ENCODE data around the gene LRRC71. TPM values are rescaled to one million over a fixed set of nuclear protein-coding genes. Genes with fewer than 3 reads are reported as not detected.

The LRRC71 gene
- 0.11 and 0.40 TPM in 2 replicates for total RNA-seq

DNA sequence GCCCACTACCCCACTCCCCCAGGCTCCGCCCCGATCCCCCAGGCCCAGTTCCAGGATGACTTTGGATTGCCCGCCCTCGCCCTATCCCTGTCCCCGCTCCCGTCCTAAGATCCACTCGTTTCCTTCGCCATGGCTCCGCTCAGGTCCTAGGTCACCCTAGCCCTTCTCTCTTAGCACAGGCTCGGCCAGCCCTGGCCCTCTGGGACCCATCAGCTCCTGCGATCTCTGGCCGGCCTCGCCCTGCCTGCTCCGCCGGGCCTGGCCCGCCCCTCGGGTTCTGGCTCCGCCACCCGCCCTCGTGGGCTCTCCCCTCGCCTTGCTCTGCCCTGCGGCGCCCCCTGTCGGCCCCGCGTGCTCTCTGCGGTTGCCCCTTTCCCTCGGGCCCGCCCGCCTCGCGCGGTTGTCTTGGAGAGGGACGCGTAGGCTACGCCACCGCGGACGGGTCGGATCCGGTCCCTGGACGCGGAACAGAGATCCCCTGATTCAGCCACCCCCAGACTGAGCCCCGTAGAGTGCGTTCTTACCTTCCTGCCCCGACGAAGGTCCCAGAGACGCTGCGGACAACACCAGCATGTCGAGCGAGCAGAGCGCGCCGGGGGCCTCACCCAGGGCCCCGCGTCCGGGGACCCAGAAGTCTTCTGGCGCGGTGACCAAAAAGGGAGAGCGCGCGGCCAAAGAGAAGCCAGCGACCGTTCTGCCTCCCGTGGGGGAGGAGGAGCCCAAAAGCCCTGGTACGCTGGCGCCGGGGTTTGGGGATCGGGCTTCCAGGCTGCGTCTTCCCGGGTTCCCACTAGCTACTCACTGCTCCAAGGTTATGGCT, at the start of gene LRRC71:
Gene LRRC71, plus strand, starts transcription at position 400 of the 820 bp plus-strand sequence. Its CDS starts 172 bp downstream, at position 572.
- no peak for DNase-seq (ENCODE audit: low read depth, low spot score)

DNA sequence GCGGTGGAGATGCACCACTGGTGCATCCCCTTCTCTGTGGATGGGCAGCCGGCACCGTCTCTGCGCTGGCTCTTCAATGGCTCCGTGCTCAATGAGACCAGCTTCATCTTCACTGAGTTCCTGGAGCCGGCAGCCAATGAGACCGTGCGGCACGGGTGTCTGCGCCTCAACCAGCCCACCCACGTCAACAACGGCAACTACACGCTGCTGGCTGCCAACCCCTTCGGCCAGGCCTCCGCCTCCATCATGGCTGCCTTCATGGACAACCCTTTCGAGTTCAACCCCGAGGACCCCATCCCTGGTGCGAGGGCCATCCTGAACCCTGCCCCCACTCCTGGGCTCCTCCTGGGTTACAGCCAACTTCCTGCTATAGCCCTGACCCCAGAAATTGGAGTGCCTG, 46.8 kb upstream of the LRRC71 start:
- DNase-seq (ENCODE audit: low read depth, low spot score) = no peak

DNA sequence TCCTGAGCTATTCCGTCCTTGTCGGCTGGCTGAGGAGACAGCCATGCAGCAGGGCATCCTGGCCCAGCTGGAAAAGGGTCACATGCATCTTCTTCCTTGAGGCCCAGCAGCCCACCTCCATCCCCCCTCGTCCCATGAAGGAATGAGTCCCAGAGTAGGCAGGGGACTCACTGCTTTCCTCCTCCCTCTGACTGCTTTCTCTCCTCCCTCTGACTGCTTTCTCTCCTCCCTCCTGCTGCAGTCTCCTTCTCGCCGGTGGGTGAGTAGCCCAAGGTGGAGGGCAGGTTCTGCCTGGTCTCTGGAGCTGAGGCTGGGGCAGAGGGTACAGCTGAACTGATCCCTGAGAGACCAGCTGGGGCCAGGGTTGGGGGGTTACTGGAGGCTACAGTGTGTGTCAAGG, 46.3 kb upstream of the LRRC71 start:
- DNase-seq (ENCODE audit: low read depth, low spot score) = no peak

DNA sequence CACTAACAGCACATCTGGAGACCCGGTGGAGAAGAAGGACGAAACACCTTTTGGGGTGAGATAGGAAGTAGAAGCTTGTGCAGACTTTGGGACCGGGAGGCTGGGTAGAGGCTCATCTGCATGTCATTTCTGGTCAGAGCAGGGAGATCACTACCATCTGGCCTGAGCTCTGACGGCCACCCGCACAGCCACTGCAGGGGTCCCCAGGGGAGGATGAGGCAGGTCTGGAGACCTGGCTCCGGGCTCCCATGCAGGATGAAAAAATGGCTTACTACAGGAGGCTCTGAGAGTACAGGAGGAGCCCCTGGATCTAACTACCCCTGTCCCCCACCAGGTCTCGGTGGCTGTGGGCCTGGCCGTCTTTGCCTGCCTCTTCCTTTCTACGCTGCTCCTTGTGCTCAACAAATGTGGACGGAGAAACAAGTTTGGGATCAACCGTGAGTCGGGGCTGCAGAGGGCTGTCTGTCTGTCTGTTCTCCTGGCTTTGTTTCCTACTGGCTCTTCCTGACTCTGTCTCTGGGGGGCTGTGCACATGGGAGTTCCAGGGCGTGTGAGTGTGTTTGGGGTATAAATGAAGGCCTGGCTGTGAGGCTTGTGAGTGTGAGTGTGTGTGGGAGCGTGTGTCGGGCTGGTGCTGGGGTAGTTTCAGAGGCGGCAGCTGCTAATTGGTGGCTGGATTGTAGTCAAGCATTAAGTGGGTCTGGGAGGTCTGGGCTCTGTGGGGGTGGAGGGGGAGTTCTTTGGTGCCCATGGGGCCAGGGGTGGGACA, 45.7 kb upstream of the LRRC71 start:
- DNase-seq (ENCODE audit: low read depth, low spot score) = no peak

DNA sequence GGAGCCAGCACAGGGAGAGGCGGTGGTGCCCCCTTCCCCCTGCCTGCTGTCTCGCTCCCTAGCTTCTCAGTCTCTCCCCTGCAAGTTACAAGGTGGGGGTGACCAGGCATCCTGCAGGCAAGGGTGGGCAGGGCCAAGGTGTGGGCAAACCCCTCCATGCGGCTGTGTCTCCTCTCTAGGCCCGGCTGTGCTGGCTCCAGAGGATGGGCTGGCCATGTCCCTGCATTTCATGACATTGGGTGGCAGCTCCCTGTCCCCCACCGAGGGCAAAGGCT, 45.2 kb upstream of the LRRC71 start:
- no peak for DNase-seq (ENCODE audit: low read depth, low spot score)

DNA sequence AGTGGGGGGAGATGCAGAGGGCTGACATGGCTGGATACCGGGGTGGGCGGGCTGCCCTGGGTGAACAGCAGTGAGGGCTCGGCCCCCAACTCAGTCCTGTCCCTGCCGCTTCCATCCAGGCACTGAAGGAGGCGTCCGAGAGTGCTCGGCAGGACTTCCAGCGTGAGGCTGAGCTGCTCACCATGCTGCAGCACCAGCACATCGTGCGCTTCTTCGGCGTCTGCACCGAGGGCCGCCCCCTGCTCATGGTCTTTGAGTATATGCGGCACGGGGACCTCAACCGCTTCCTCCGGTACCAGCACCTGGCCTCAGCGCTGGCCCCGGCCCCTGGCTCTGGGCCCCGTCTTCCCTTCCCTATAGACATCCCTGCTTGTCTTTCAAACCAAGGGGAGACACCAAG, 44.2 kb upstream of the LRRC71 start:
- no peak for DNase-seq (ENCODE audit: low read depth, low spot score)

DNA sequence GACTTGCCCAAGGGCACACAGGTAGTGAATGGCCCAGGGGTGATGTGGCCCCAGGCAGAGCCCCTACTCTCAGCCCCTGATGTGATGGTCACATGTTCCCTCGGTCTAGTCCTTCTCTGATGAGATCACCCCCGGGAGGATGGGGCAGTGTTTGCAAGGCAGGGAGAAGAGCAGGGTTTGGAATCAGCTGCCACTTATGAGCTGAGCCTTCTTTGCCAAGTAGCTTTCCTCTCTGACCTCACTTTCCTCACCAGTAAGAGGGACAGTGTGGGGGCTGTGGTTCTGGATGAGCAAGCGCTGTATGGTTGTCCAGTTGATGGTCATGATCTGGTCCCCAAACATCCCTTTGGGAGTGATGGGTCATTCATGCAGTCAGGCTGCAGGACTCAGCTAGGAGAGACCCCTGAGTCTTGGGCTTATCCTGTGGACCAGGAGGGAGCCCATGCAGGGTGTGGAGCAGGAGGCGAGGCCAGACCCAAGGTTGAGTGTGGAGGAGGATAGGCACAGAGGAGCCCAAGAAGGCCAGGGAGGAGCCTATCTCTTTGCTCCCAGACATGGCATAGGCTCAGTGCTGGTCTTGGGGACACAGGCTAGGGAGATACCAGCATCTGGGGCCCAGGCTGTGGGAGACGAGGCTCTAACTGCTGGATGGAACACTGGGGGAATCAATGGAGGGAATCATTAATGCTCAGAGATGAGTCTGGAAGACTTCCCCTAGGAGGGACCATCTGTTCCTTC, 42.8 kb upstream of the LRRC71 start:
- DNase-seq (ENCODE audit: low read depth, low spot score) = no peak

DNA sequence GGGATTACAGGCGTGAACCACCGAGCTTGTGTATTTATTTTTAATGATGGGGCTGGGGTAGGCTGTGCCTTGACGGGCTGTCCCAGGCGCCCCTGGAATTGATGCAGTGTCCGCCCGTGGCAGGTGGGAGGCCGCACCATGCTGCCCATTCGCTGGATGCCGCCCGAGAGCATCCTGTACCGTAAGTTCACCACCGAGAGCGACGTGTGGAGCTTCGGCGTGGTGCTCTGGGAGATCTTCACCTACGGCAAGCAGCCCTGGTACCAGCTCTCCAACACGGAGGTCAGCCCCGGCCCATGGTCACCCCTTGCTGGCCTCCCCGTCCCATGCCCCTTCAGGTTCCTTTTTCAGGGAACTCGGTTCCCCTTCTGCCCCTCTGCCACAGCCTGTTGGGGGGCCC, 40.6 kb upstream of the LRRC71 start:
- no peak for DNase-seq (ENCODE audit: low read depth, low spot score)

DNA sequence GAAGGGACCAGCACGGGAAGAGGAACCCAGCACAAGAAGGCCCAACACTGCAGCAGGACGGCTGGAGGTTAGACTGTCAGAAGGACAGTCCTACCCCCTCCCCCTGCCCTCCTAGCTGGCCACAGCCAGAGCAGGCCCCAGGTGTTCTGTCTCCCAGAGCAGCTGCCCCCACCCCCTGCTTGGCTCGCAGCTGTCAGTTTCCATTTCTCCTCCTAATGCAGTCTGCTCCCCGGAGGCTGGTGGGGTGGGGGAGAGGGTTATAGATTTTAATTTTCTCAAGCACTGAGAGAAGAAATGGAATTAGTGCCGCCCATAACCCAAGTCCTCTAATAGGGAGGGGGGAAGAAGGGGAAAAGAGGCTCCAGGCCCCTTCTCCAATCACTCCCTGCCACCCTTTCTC, 40.0 kb upstream of the LRRC71 start:
- DNase-seq (ENCODE audit: low read depth, low spot score) = no peak

DNA sequence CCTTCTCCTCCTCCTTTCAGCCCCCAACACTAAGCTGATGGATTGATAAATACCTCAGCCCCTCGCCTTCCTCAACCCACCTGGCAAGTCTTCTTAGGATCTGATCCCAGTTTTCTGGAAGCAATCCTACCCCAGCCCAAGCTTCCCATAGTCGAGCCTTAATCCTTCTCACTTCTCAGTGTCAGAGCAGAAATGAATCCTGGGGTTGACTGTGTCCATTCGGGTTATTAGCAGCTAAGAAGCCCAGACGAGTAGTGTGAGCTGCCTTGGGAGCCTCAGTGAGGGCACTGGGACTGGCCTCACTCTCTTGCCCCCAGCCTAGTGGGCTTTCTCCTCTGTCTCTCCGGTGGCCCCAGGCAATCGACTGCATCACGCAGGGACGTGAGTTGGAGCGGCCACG, 39.3 kb upstream of the LRRC71 start:
- DNase-seq (ENCODE audit: low read depth, low spot score) = no peak

DNA sequence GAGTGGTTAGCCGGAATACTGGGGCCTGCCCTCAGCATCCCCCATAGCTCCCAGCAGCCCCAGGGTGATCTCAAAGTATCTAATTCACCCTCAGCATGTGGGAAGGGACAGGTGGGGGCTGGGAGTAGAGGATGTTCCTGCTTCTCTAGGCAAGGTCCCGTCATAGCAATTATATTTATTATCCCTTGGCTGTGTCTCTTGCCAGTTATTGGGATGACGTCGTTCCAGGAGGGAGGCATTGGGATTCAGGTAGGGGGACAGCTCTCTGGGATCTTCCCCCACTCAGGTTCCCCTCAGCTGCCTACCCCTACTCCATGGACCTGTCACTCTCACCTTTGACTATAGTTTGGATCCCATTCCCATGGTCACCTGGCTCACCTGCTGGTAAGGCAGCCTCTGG, 38.8 kb upstream of the LRRC71 start:
- DNase-seq (ENCODE audit: low read depth, low spot score) = no peak

DNA sequence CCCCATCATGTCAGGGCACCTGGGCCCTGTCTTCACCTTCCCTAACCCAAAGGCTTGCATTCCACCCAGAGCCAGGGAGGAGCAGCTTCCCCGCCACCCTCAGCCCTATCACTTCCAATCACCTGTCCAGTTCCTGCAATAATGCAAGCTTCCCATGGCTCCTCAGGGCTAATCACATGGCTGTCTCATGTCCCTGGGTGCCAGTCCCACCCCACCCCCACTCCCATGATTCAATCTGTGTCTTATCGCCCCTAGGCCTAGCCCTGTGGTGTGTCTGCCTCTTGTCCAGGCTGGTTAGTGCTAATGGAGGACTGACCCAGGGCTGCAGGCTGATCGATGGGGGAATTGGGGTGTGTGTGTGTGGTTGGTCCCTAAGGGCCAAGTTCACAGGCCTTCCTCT, 37.9 kb upstream of the LRRC71 start:
- no peak for DNase-seq (ENCODE audit: low read depth, low spot score)

DNA sequence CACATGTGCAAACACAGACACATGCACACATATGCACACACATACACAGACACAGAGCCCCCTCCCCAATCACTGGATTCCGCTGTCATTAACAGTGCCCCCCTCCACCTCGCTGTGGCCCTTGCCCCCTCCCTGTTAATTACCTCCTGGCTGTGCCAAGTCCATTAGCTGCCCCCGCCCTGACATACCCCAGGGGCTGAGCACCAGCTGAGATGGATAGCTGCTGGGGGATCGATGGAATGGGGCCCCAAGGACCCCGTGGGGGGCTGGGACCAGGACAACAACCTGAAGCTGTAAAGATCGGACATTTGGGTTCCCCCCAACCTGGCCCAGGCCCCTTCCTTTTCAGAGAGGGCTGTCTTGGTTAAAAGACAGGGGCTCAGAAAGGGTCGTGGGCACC, 36.5 kb upstream of the LRRC71 start:
- DNase-seq (ENCODE audit: low read depth, low spot score) = no peak

DNA sequence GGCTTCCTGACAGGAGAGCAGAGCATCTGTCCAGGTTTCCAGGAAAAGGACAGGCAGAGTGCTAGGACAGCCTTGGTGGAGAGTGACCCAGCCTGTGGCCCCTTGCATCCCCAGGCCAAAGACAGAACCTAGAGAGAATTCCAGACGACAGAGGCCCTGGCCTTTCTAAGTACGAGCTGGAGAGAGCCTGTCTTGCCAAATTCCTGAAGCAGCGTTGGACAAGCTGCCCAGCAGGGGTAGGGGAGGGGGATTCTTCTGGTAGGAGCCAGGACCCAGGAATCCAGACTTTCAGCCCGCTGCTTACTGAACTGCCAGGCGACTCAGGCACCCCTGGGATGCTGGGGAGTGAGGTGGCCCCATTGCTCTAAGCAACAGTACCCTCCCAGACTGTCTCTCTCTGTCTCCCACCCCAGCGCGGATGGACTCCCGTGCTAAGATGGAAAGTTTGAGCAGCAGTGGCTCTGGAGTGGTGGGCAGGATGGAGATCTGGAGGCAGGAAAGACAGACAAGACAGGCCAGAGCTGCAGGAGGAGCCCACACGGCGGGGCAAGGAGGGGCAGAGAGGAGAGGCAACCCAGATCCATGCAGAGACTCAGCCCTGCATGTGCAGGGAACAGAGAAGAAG, 35.8 kb upstream of the LRRC71 start:
- no peak for DNase-seq (ENCODE audit: low read depth, low spot score)

DNA sequence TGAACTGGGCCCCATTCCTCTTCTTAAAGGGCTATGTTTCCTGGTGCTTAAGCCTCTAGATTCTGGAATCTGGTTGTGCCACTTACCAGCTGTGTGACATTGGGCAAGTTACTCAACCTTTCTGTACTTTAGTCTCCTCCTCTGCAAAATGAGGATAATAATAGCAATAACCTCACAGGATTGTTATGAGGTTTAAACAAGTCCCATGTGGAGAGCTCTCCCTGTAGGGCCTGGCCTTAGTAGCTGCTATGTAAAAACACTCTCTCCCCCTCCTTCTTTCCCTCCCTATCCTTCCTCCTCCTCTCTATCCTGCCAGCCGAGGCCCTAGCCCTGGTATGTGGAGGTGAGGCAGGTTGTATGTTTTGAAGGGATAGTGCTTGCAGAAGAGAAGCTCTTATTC, 35.1 kb upstream of the LRRC71 start:
- DNase-seq (ENCODE audit: low read depth, low spot score) = no peak

DNA sequence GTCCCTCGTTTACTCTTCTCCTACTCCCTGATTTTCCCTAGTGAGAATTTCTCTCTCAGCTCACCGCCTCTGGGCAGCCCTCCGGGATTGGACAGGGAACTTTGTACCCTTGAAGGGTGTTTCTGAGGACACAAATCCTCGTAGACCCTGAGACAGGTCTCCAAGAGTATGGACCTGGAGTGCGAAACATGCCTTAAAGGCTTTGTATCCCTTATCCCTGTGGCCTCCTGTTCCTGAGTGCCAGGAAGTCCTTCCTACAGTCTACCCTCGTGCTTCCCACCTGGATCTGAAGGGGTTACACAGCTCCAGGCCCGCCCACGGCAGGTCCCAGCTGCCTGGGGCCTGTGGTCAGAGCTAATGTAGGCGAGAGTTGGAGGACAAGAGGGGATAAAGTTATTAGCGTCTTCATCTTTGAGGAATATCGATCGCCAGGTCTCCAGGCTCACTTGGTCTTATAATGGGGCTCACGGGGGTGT, 34.5 kb upstream of the LRRC71 start:
- no peak for DNase-seq (ENCODE audit: low read depth, low spot score)

DNA sequence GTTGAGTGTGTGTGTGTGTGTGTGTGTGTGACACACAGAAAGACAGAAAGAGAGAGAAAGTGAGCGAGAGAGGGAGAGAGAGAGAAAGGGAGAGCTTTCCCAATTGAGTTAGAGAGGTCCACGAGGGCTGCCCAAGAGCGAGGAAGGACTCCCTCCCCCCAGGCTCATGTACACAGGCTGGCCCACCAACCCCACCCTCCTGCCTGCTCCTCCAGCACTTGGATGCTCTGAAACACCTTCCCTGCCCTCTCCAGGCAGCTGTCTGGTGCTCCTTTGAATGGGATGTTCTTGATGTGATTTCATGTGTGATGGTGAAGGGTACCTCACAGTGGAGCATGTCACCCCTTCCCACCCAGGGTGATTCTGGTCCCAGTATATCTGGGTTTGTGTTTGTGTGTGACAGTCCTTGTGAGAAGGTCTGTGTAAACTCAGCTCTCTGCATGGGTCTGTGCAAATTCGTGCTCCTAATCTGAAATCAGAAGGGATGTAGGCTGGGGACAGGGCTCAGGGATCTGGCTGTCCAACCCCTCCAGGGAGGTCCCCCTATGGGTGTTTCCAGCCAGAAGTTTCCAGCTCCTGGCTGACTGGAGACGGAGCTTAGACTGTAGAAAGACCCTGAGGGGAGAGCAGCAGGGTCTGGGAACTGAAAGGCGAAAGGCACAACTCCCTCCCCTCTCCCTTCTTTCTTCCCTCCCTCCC, 33.7 kb upstream of the LRRC71 start:
- no peak for DNase-seq (ENCODE audit: low read depth, low spot score)

DNA sequence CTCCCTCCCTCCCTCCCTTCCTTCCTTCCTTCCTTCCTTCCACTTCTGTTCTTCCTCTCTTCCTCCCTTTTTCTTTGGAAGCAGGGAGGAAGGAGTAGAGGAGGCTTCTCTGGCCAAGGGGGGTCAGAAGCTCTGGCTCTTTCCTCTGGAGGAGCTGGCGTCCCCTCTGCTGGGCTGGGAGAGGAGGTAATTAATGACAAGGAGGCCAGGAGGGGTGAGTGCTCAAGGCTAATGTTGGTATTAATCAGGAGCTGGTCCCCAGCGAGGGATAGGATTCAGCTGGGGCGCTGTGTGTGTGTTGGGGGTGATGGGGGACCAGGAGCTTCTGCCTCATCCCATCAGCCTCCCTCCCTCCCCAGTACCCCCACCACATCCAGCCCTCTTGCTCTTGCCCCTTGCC, 33.1 kb upstream of the LRRC71 start:
- no peak for DNase-seq (ENCODE audit: low read depth, low spot score)

DNA sequence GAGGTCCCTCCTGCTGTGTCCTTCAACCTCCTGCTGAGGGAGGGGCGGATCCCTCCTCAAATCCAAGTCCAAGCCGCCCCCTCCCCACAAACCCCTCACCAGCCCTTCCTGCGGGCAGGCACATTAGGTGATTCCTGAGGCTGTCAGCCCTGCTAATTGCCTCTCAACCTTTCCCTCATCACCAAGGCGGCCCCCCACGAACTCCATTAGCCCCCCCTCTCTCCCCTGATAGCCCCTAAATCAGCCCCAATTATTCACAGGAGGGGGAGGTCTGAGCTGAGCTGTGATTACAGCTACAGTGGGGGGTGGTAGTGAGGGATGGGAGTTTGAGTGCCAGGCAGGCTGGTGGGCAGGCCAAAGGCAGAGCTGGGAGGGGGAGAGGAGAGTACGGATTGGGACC, 32.7 kb upstream of the LRRC71 start:
- DNase-seq (ENCODE audit: low read depth, low spot score) = no peak

DNA sequence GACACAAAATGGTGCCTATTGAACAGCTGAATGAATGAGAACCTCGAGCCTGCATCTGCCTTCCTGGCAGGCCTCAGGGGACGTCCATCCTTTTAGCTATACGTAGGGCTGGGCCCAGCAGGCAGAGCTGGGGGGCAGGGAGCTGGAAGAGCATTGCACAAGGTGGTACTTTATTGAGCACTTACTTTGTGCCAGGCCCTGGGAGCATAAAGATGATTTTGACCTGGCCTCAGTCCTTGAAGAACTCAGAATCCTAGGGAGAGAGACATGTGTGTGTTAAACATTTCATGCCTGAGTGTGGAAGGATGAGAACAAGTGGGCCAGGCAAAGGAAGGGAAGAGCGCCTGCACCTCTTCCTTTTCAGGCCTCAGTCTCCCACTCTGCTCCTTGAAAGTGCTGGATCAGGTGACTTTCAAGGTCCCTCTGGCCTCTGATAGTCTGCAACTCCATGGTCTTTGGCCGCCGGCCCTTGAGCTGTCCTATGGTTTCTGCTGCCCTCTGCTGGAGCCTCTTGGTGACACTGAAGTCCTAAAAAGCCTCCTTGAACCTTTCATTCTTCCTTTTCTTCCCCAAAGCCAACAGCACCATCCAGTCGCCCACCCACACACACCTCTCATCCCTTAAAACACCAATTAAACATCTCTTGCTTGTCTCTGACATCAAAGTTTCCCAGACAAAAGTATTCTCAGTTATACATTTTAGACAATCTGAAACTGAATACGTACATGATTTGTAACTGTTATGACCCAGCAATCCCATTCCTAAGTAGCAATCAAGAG, 30.4 kb upstream of the LRRC71 start:
- peak; percentile 48 for DNase-seq (ENCODE audit: low read depth, low spot score)
